ENCODE results near the gene COL4A2.

GRCh38 chr13:110453797-110454196 lies 146.7 kb downstream of the COL4A2 start:
- TF ChIP-seq, protein P1, sequence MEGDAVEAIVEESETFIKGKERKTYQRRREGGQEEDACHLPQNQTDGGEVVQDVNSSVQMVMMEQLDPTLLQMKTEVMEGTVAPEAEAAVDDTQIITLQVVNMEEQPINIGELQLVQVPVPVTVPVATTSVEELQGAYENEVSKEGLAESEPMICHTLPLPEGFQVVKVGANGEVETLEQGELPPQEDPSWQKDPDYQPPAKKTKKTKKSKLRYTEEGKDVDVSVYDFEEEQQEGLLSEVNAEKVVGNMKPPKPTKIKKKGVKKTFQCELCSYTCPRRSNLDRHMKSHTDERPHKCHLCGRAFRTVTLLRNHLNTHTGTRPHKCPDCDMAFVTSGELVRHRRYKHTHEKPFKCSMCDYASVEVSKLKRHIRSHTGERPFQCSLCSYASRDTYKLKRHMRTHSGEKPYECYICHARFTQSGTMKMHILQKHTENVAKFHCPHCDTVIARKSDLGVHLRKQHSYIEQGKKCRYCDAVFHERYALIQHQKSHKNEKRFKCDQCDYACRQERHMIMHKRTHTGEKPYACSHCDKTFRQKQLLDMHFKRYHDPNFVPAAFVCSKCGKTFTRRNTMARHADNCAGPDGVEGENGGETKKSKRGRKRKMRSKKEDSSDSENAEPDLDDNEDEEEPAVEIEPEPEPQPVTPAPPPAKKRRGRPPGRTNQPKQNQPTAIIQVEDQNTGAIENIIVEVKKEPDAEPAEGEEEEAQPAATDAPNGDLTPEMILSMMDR (IDR thresholded peaks at IDR 0.05): no peak
- TF ChIP-seq EZH2 (IDR thresholded peaks at IDR 0.05; ENCODE audit: borderline replicate concordance, insufficient read depth, low read depth, low read length, poor library complexity, severe bottlenecking): no peak

All from B cell (primary cell).